Measurements from ENCODE around the gene WFDC13. TPM values are rescaled to one million over a fixed set of nuclear protein-coding genes. Genes with fewer than 3 reads are reported as not detected.
"Not testable (repeated sequence)": the region's sequence is repeated elsewhere in the genome, so short reads cannot be mapped to it uniquely, and the experiment has no call there.

The WFDC13 gene
- total and polyA plus RNA-seq, 2 of the 8 experiments (the other 6 are each of a cell fraction or from before 2014, with no cell fraction given), result not detected

GRCh38 chr20:45693346-45693745 lies 8.5 kb upstream of the WFDC13 start:
- H3K36me3 ChIP-seq (ENCODE audit: control insufficient read depth in 2 of 4, insufficient read depth in 4 of 4, low read length in 3 of 4); H4K8ac ChIP-seq (ENCODE audit: extremely low read depth, insufficient read depth, low read length); H3K4me1 ChIP-seq (replicated peaks in 1 of 4; ENCODE audit: control insufficient read depth in 3 of 4, insufficient read depth in 4 of 4, low read length in 3 of 4); H3K56ac ChIP-seq (replicated peaks; ENCODE audit: insufficient read length, low read depth, low read length); H3K4me2 ChIP-seq (ENCODE audit: insufficient read depth in 1 of 2, low read depth in 2 of 2, low read length in 2 of 2); POLR2A ChIA-PET (ENCODE audit: partially characterized antibody); H2BK12ac ChIP-seq (ENCODE audit: low read depth, low read length); H2BK120ac ChIP-seq (replicated peaks; ENCODE audit: low read depth, low read length); DNase-seq (ENCODE audit: low read depth in 1 of 2, low spot score in 2 of 2); H3K79me1 ChIP-seq (ENCODE audit: low read depth, low read length); H3K27ac ChIP-seq (ENCODE audit: low read depth, low read length); H3K4ac ChIP-seq (replicated peaks; ENCODE audit: insufficient read length, low read depth, low read length); FAIRE-seq; H3K23ac ChIP-seq (ENCODE audit: insufficient read length); H3K9ac ChIP-seq (replicated peaks in 1 of 4; ENCODE audit: extremely low read depth in 1 of 4, low read depth in 3 of 4, low read length in 3 of 4); H2BK20ac ChIP-seq (ENCODE audit: low read length); H3K27me3 ChIP-seq (replicated peaks in 1 of 4; ENCODE audit: control insufficient read depth in 3 of 4, extremely low read depth in 1 of 4, insufficient read depth in 3 of 4, low read length in 3 of 4); H4K91ac ChIP-seq (replicated peaks; ENCODE audit: insufficient read length, low read length); H2AK5ac ChIP-seq (ENCODE audit: low read depth, low read length); H2AFZ ChIP-seq (ENCODE audit: low read length); H2BK15ac ChIP-seq (ENCODE audit: low read length); H3K4me3 ChIP-seq (ENCODE audit: extremely low read depth in 1 of 4, insufficient read depth in 2 of 4, low read depth in 3 of 4, low read length in 4 of 4); H4K5ac ChIP-seq (ENCODE audit: insufficient read length, low read depth, low read length); H4K20me1 ChIP-seq (replicated peaks in 1 of 2; ENCODE audit: control insufficient read depth in 1 of 2, insufficient read depth in 2 of 2, low read length in 2 of 2); H2BK5ac ChIP-seq (ENCODE audit: low read depth, low read length); H3K79me2 ChIP-seq (ENCODE audit: control insufficient read depth in 1 of 2, insufficient read depth in 2 of 2, low read length in 2 of 2); H3K14ac ChIP-seq (ENCODE audit: insufficient read length); H3K23me2 ChIP-seq (ENCODE audit: low read depth, low read length); H3K18ac ChIP-seq (ENCODE audit: extremely low read depth, low read length): not testable (repeated sequence)
- H3K9me3 ChIP-seq (ENCODE audit: insufficient read depth in 2 of 2, low read depth in 1 of 2, low read length in 1 of 2), result peaks cover 11% of the 10 kb centered on the region in 2 experiments; a peak in 3 of 4 replicates
- CTCF ChIA-PET (ENCODE audit: partially characterized antibody), result interaction anchor here (2.4 kb wide), 1 partner anchor 78 kb away, joined by 7 read pairs; no protein-coding TSS in a partner anchor
- WGBS, 2 experiments (ENCODE audit: extremely low coverage in 1 of 2, insufficient coverage in 1 of 2, insufficient read length in 1 of 2, insufficient replicate concordance in 2 of 2, low coverage in 1 of 2, low lambda C conversion rate in 2 of 2, missing lambda C conversion rate in 1 of 2), result 94% methylated on average over 8 of the region's 12 CpGs; no CpG with 5 or more reads in 1 of the 2 experiments

All from H1 (cell line).